A673 (cell line): ENCODE results near the gene HDGFL3.

Experiments used
- CTCF ChIP-seq: fragments of 300-800, 200-600 bp; sonication (generic); conservative IDR thresholded peaks from 2 replicates; pipeline ENCODE4 v1.5.1; 2017; ENCODE audit warnings: low read depth, mild to moderate bottlenecking, antibody characterized with exemption, low read length, moderate library complexity, mixed read lengths
- EZH2 ChIP-seq: fragments of 200-600 bp; sonication (generic); IDR thresholded peaks from 2 replicates; pipeline ENCODE4 v1.6.1; 2017; ENCODE audit warnings: borderline replicate concordance, low read depth, mild to moderate bottlenecking, mixed read lengths, antibody characterized with exemption, low read length; ENCODE audit not compliant: poor library complexity, severe bottlenecking

- TF ChIP-seq CTCF (no peak), EZH2 (no peak)
Observed at GRCh38 chr15:83129791-83130190, 77.8 kb downstream of the HDGFL3 start.
